Endothelial cell of umbilical vein (primary cell): ENCODE data around the gene SMAD5. TPM values are rescaled to one million over a fixed set of nuclear protein-coding genes. Genes with fewer than 3 reads are reported as not detected.

Experiments used
- BruUV-seq: library from RNA; stranded (reverse); fragments of 400-500 nt; replicated peaks from 2 replicates; lab custom pipeline; 2021; lab: Mats Ljungman, UMichigan
- CTCF ChIA-PET: fragments of 300-600, 350-600 bp; sonication (Branson Sonifier 250); formaldehyde crosslinking; loops from one replicate; lab custom pipeline; 2021; ENCODE audit warnings: antibody characterized with exemption, inconsistent platforms; lab: Charles Lee
- POLR2A ChIA-PET: fragments of 300-600, 350-600 bp; sonication (Branson Sonifier 250); formaldehyde crosslinking; loops from one replicate; lab custom pipeline; 2021; ENCODE audit warnings: antibody characterized with exemption, inconsistent platforms; lab: Charles Lee
- DNase-seq: peaks from one replicate; pipeline ENCODE4 v3.0.0-alpha.2; 2011; ENCODE audit warnings: low read depth, low spot score
- FAIRE-seq: peaks from 2 replicates; lab custom pipeline; 2011; peaks lifted over from hg19 to GRCh38; lab: Jason Lieb, UNC
- H2AFZ ChIP-seq: 2 replicates; pipeline ENCODE4 v1.6.0; 2012; ENCODE audit warnings: low read depth, low read length, control low read depth, inconsistent platforms
- H3K27ac ChIP-seq: 2 replicates; pipeline ENCODE4 v1.5.1; 2011; ENCODE audit warnings: low read depth, mild to moderate bottlenecking, control low read depth, low read length, moderate library complexity; ENCODE audit not compliant: insufficient read depth
- H3K27me3 ChIP-seq, 2 experiments: 2 replicates each; pipeline versions ENCODE4 v1.6.0 to v1.6.1; 2011; ENCODE audit warnings: low read length in 2 of 2, mixed read lengths in 1 of 2; ENCODE audit not compliant: control insufficient read depth in 2 of 2, insufficient read depth in 2 of 2
- H3K36me3 ChIP-seq, 2 experiments: 2 replicates in 1 of 2; 3 replicates in 1 of 2; pipeline ENCODE4 v1.5.1; 2011; ENCODE audit warnings: low read length in 2 of 2, mild to moderate bottlenecking in 1 of 2, moderate library complexity in 1 of 2; ENCODE audit not compliant: control insufficient read depth in 2 of 2, insufficient read depth in 2 of 2; ENCODE audit errors: extremely low read depth in 1 of 2
- H3K4me1 ChIP-seq: 3 replicates; pipeline ENCODE4 v1.5.1; 2011; ENCODE audit warnings: mild to moderate bottlenecking, low read length; ENCODE audit not compliant: control insufficient read depth, insufficient read depth; ENCODE audit errors: extremely low read depth
- H3K4me2 ChIP-seq: 2 replicates; pipeline ENCODE4 v1.6.1; 2011; ENCODE audit warnings: low read length, control low read depth, mixed read lengths; ENCODE audit not compliant: insufficient read depth
- H3K4me3 ChIP-seq, 3 experiments: fragments of 200-600 bp in 1 of 3; sonication (generic), shearing (Covaris generic) in 1 of 3; replicated peaks in 1 of 3; 2 replicates each; pipeline ENCODE4 v1.5.1; 2011 to 2016; ENCODE audit warnings: control low read depth in 3 of 3, low read length in 3 of 3, mild to moderate bottlenecking in 2 of 3, inconsistent platforms in 1 of 3, low read depth in 1 of 3, moderate library complexity in 1 of 3; ENCODE audit not compliant: insufficient read depth in 1 of 3
- H3K79me2 ChIP-seq: 2 replicates; pipeline ENCODE4 v1.6.0; 2012; ENCODE audit warnings: low read length, inconsistent platforms; ENCODE audit not compliant: control insufficient read depth, insufficient read depth
- H3K9ac ChIP-seq: replicated peaks from 2 replicates; pipeline ENCODE3; 2011; ENCODE audit warnings: low read length, control low read depth; ENCODE audit not compliant: insufficient read depth; ENCODE audit errors: extremely low read depth
- H3K9me1 ChIP-seq: replicated peaks from 3 replicates; pipeline ENCODE4 v1.6.0; 2011; ENCODE audit warnings: mild to moderate bottlenecking, low read length; ENCODE audit not compliant: control insufficient read depth, insufficient read depth; ENCODE audit errors: extremely low read depth
- H3K9me3 ChIP-seq: replicated peaks from 2 replicates; pipeline ENCODE4 v1.5.1; 2012; ENCODE audit warnings: low read length, inconsistent platforms; ENCODE audit not compliant: control insufficient read depth, insufficient read depth
- H4K20me1 ChIP-seq: replicated peaks from 2 replicates; pipeline ENCODE3; 2011; ENCODE audit warnings: mild to moderate bottlenecking, low read length; ENCODE audit not compliant: control insufficient read depth, insufficient read depth; ENCODE audit errors: extremely low read depth
- CTCF ChIP-seq, 2 donors: IDR thresholded peaks; 1 replicate in 1 of 2; 2 replicates in 1 of 2; pipeline ENCODE4 v1.5.1; 2011; ENCODE audit warnings: low read length in 2 of 2, mild to moderate bottlenecking in 2 of 2, moderate library complexity in 2 of 2, control low read depth in 1 of 2, inconsistent platforms in 1 of 2, low read depth in 1 of 2; ENCODE audit not compliant: insufficient read depth in 1 of 2; ENCODE audit errors: extremely low read depth in 1 of 2
- EZH2 ChIP-seq: IDR thresholded peaks from 2 replicates; pipeline ENCODE4 v1.6.1; 2012; ENCODE audit warnings: borderline replicate concordance, low read depth, mild to moderate bottlenecking, moderate library complexity, low read length, inconsistent platforms; ENCODE audit not compliant: severe bottlenecking
- FOS ChIP-seq: IDR thresholded peaks from 2 replicates; pipeline ENCODE4 v1.6.1; 2011; ENCODE audit warnings: mild to moderate bottlenecking, low read length, moderate library complexity, borderline replicate concordance; ENCODE audit not compliant: insufficient read depth
- GATA2 ChIP-seq: IDR thresholded peaks from 2 replicates; pipeline ENCODE4 v1.7.0; 2011; ENCODE audit warnings: low read depth, mild to moderate bottlenecking, moderate library complexity, mixed read lengths, low read length; ENCODE audit not compliant: insufficient read length, insufficient read depth
- JUN ChIP-seq: IDR thresholded peaks from 2 replicates; pipeline ENCODE4 v1.6.1; 2011; ENCODE audit warnings: borderline replicate concordance, low read depth; ENCODE audit not compliant: insufficient read length, insufficient read depth
- MAX ChIP-seq: IDR thresholded peaks from 2 replicates; pipeline ENCODE4 v1.6.1; 2011; ENCODE audit not compliant: insufficient read depth, insufficient read length
- MYC ChIP-seq: IDR thresholded peaks from one replicate; pipeline ENCODE4 v1.6.1; 2011; ENCODE audit warnings: mild to moderate bottlenecking, low read depth, low read length
- POLR2A ChIP-seq: IDR thresholded peaks from 2 replicates; pipeline ENCODE4 v1.6.1; 2012; ENCODE audit warnings: low read depth, mild to moderate bottlenecking, control low read depth, low read length
- POLR2AphosphoS5 ChIP-seq: IDR thresholded peaks from 2 replicates; pipeline ENCODE4 v1.6.1; 2012; ENCODE audit warnings: low read depth, mild to moderate bottlenecking, control low read depth, low read length, moderate library complexity; ENCODE audit not compliant: insufficient read depth
- dilution Hi-C: fragments of 300-500 bp; cut with MboI; formaldehyde crosslinking; loops from one replicate; pipeline ENCODE4 v1.15.0; 2019; ENCODE audit warnings: low sequenced_read_pairs; ENCODE audit not compliant: extremely low pct_ligation_motif_present
- intact Hi-C: fragments of 100-400 bp; cut with micrococcal nuclease; formaldehyde crosslinking; loops from one replicate; pipeline ENCODE4 v1.10.0; 2022
- polyA plus RNA-seq, 4 experiments: library from polyadenylated mRNA; depleted of rRNA in 3 of 4; stranded (reverse) in 3 of 4; unstranded in 1 of 4; fragments of >200 nt; gene quantifications; 2 replicates each; pipeline versions ENCODE4 v1.2.1 to v1.2.3, GENCODE V29; 2011 to 2012; ENCODE audit warnings: missing spikeins in 1 of 4
- total RNA-seq: library from RNA; stranded (reverse); gene quantifications from 2 replicates; pipeline ENCODE4 v1.2.3, GENCODE V29; 2021

Gene SMAD5
- total and polyA plus RNA-seq, 2 donors (not counting 3 experiments of a cell fraction or from before 2014, with no cell fraction given): 26.0 to 66.0 TPM

- Histone ChIP-seq H3K4me1 (peaks cover 4% of the 10 kb centered on the region), H3K9me3 (no peaks in the 10 kb centered on the region), H3K79me2 (no peaks in the 10 kb centered on the region), H3K27me3 (peaks cover 35 to 43% of the 10 kb centered on the region in 2 experiments), H3K27ac (no peak within 1 kb of the TSS), H3K4me2 (peak within 1 kb of the TSS; percentile 3), H3K9me1 (no peaks in the 10 kb centered on the region), H3K4me3 (peak within 1 kb of the TSS in 2 of 3 experiments; percentile 10 to 28), H2AFZ (no peak within 1 kb of the TSS), H3K9ac (no peak within 1 kb of the TSS), H4K20me1 (no peaks in the 10 kb centered on the region), H3K36me3 (no peaks in the 10 kb centered on the region)
- intact Hi-C loops (loop anchor here (5.0 kb wide), 1 partner anchor 60 kb away; the partner anchor contains the start of gene SMAD5), dilution Hi-C loops (no loop called here)
- CTCF ChIA-PET: interaction anchor here (0.6 kb wide), 1 partner anchor 163 kb away, joined by 3 read pairs; no protein-coding TSS in a partner anchor
- peak; percentile 2 for DNase-seq
- POLR2A ChIA-PET: no interaction called here
- no peak for FAIRE-seq
- no TSS peak for BruUV-seq
- TF ChIP-seq GATA2: no peak
- peak; percentile 13 for TF ChIP-seq EZH2
Observed at GRCh38 chr5:136192526-136193321, 60.1 kb downstream of the SMAD5 start, which contains the start of gene SMIM32. TSS of gene SMIM32 (minus strand) at chr5:136193162. CDS start at chr5:136192524, 638 bp downstream.

- intact Hi-C loops (loop anchor here (5.0 kb wide), 1 partner anchor 61 kb away; the partner anchor contains the start of gene SMAD5), dilution Hi-C loops (no loop called here)
- Histone ChIP-seq H3K79me2 (no peaks in the 10 kb centered on the region), H3K9me1 (no peaks in the 10 kb centered on the region), H3K9ac (no peak overlapping the region), H3K9me3 (no peaks in the 10 kb centered on the region), H4K20me1 (no peaks in the 10 kb centered on the region), H3K27me3 (peaks cover 35 to 43% of the 10 kb centered on the region in 2 experiments), H2AFZ (no peak overlapping the region), H3K4me3 (no peak overlapping the region), H3K36me3 (no peaks in the 10 kb centered on the region), H3K4me2 (no peak overlapping the region), H3K4me1 (peaks cover 4% of the 10 kb centered on the region), H3K27ac (no peak overlapping the region)
- ChIA-PET POLR2A (no interaction called here), CTCF (interaction anchor here (1.2 kb wide), 1 partner anchor 16 kb away, joined by 4 read pairs; no protein-coding TSS in a partner anchor)
- FAIRE-seq (no peak), DNase-seq (no peak)
- TF ChIP-seq MYC (no peak), FOS (no peak), JUN (no peak), GATA2 (no peak), POLR2AphosphoS5 (no peak), EZH2 (no peak), POLR2A (no peak), MAX (no peak), CTCF (IDR thresholded peaks at IDR 0.05; ENCODE audit: extremely low read depth in 1 of 2, insufficient read depth in 1 of 2, low read depth in 1 of 2, low read length in 2 of 2) (no peak)
- no TSS peak for BruUV-seq
Observed at GRCh38 chr5:136193322-136193935, 60.8 kb downstream of the SMAD5 start.
